Osteoblast (primary cell): Measurements from ENCODE around the gene ZMIZ1. TPM values are rescaled to one million over a fixed set of nuclear protein-coding genes. Genes with fewer than 3 reads are reported as not detected.
A peak's percentile ranks its signal among the peaks of the same experiment; 100 is the strongest.

Experiments
- DNase-seq: peaks from one replicate; pipeline ENCODE4 v3.0.0; 2011; ENCODE audit warnings: low spot score, mixed read lengths; ENCODE audit not compliant: insufficient read length; ENCODE audit errors: missing footprints
- H2AFZ ChIP-seq: 2 replicates; pipeline ENCODE4 v1.6.0; 2011; ENCODE audit warnings: mild to moderate bottlenecking, low read length
- H3K27ac ChIP-seq: 2 replicates; pipeline ENCODE4 v1.5.1; 2011; ENCODE audit warnings: mild to moderate bottlenecking, low read depth, low read length, moderate library complexity
- H3K27me3 ChIP-seq: 2 replicates; pipeline ENCODE4 v1.6.0; 2012; ENCODE audit warnings: mild to moderate bottlenecking, control low read depth, inconsistent platforms, low read length, moderate library complexity; ENCODE audit not compliant: insufficient read depth
- H3K36me3 ChIP-seq: 2 replicates; pipeline ENCODE4 v1.5.1; 2011; ENCODE audit warnings: mild to moderate bottlenecking, low read length, control low read depth, moderate library complexity; ENCODE audit not compliant: insufficient read depth
- H3K4me1 ChIP-seq: 2 replicates; pipeline ENCODE4 v1.5.1; 2011; ENCODE audit warnings: mild to moderate bottlenecking, low read length, control low read depth, moderate library complexity; ENCODE audit not compliant: insufficient read depth
- H3K4me2 ChIP-seq: 2 replicates; pipeline ENCODE4 v1.6.0; 2011; ENCODE audit warnings: mild to moderate bottlenecking, low read length; ENCODE audit not compliant: insufficient read depth
- H3K4me3 ChIP-seq: fragments of 200-600 bp; sonication (generic); 3 replicates; pipeline ENCODE4 v1.5.1; 2012; ENCODE audit warnings: mild to moderate bottlenecking, low read length, inconsistent platforms; ENCODE audit not compliant: insufficient read depth
- H3K79me2 ChIP-seq: 2 replicates; pipeline ENCODE4 v1.6.0; 2012; ENCODE audit warnings: mild to moderate bottlenecking, low read length, control low read depth, inconsistent platforms; ENCODE audit not compliant: insufficient read depth
- H3K9me3 ChIP-seq: 2 replicates; pipeline ENCODE4 v1.5.1; 2011; ENCODE audit warnings: low read depth, low read length, control low read depth
- H4K20me1 ChIP-seq: 2 replicates; pipeline ENCODE4 v1.6.0; 2012; ENCODE audit warnings: mild to moderate bottlenecking, low read length, control low read depth; ENCODE audit not compliant: insufficient read depth
- total RNA-seq: library from RNA; depleted of rRNA; stranded (reverse); fragments of >200 nt; gene quantifications from 2 replicates; pipeline ENCODE4 v1.2.3, GENCODE V29; 2012
- TF ChIP-seq, protein P1 (sequence below): IDR thresholded peaks from 2 replicates; pipeline ENCODE4 v1.5.1; 2011; ENCODE audit warnings: mild to moderate bottlenecking, low read depth, low read length, moderate library complexity; ENCODE audit errors: extremely low read depth

Gene ZMIZ1
- total RNA-seq, 1 donor = 40.9 TPM

DNA sequence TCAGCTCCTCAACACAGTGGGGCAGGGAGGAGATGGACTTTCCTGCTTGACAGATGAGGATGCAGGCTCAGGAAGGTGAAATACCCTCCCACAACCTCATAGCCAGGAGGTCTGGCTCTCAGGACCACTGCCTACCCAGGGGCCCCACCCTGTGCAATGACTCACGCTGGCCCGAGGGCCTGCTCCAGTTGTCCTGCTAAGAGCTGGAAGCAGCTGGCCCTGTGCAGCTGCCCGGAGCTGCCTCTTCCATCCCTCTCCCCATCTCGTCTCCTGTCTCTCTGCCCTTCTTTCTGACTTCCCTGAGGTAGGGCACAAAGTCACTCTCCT is 123.9 kb downstream of the ZMIZ1 start:
- H3K36me3 ChIP-seq = peaks cover 36% of the 10 kb centered on the region
- no peaks in the 10 kb centered on the region for H3K9me3 ChIP-seq
- peaks cover 47% of the 10 kb centered on the region for H4K20me1 ChIP-seq
- peak overlapping the region; percentile 14 for H3K27ac ChIP-seq
- peaks cover 54% of the 10 kb centered on the region for H3K4me1 ChIP-seq
- peaks cover 71% of the 10 kb centered on the region for H3K79me2 ChIP-seq
- peak; percentile 94 for DNase-seq
- H3K27me3 ChIP-seq = no peaks in the 10 kb centered on the region
- H3K4me3 ChIP-seq = no peak overlapping the region
- H2AFZ ChIP-seq = no peak overlapping the region
- TF ChIP-seq, protein P1, sequence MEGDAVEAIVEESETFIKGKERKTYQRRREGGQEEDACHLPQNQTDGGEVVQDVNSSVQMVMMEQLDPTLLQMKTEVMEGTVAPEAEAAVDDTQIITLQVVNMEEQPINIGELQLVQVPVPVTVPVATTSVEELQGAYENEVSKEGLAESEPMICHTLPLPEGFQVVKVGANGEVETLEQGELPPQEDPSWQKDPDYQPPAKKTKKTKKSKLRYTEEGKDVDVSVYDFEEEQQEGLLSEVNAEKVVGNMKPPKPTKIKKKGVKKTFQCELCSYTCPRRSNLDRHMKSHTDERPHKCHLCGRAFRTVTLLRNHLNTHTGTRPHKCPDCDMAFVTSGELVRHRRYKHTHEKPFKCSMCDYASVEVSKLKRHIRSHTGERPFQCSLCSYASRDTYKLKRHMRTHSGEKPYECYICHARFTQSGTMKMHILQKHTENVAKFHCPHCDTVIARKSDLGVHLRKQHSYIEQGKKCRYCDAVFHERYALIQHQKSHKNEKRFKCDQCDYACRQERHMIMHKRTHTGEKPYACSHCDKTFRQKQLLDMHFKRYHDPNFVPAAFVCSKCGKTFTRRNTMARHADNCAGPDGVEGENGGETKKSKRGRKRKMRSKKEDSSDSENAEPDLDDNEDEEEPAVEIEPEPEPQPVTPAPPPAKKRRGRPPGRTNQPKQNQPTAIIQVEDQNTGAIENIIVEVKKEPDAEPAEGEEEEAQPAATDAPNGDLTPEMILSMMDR = no peak
- no peak overlapping the region for H3K4me2 ChIP-seq

DNA sequence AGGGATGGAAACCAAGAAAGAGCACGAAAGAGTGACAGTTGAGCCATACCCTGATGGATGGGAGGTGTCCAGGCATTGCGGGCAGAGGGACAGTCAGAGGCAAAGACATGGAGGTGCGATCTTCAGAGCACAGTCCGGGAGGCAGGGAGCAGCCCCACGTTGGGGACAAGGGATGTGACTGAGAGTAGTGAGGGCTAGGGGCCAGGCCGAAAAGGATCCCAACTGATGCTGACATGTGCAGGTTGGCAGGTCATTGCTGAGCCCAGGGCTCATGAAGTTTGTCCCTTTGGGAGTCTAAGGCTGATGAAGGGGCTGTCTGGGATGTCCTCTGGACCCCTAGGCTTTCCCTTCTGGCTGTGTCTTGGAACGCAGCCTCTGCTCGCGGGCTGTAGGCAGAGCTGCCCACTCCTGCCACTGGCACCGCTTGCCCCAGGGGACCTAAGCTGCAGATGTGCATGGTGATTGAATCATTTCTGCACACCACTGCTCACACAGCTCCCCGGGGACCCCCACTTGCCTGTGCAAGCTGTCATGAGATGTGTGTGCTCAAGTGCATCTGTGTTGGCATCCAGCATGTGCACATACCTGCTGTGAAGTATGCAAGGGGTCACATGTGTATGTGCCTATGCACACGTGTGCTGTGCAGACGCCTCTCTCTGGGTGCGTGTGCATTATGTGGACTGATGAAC is 125.1 kb downstream of the ZMIZ1 start:
- DNase-seq = peak; percentile 56
- no peak overlapping the region for H2AFZ ChIP-seq
- peaks cover 52% of the 10 kb centered on the region for H4K20me1 ChIP-seq
- no peaks in the 10 kb centered on the region for H3K9me3 ChIP-seq
- peaks cover 54% of the 10 kb centered on the region for H3K4me1 ChIP-seq
- TF ChIP-seq, protein P1 = no peak
- H3K27ac ChIP-seq = no peak overlapping the region
- H3K4me3 ChIP-seq = no peak overlapping the region
- peaks cover 31% of the 10 kb centered on the region for H3K36me3 ChIP-seq
- H3K27me3 ChIP-seq = no peaks in the 10 kb centered on the region
- peaks cover 76% of the 10 kb centered on the region for H3K79me2 ChIP-seq
- no peak overlapping the region for H3K4me2 ChIP-seq

DNA sequence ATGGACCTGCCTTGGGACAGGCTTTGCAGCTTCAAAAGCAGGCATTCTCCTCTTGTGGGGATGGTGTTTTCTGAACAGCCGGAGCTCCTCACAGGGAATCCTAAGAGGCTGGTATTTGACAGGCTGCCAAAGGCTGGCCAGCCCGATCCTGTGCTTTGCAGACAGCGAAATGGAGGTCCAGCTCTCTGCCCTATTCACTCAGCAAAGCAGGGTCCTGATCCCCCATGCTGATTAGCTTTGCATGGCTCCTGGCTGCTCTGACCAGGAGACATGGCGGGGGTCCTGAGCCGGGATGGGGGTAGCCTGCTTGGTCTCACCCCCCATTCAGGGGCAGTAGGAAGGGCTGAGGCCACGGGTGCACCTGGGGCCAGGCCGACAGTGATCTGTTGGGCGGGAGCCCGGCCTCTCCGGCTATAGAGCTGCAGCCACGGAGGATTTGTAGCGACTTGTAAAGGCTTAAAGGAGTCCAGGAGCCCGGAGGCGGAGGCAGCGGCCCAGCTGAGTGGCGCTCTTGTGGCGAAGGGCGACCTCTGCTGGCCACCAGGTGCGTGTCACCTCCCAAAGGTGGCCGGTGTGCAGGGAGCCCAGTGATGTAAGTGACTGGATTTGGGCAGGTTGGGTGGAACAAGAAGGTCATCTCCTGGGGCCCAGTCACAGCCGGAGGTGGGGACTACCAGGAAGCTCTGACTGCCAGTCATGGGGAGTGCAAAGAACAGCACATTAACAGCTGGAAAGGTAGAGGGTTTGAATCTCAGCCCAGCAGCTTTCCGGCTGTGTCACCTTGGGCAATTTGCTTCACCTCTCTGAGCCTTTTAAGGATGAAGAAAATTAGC is 126.5 kb downstream of the ZMIZ1 start:
- Histone ChIP-seq H3K79me2 (peaks cover 76% of the 10 kb centered on the region), H3K27ac (no peak overlapping the region), H2AFZ (no peak overlapping the region), H3K27me3 (no peaks in the 10 kb centered on the region), H3K4me2 (no peak overlapping the region), H3K36me3 (peaks cover 36% of the 10 kb centered on the region), H3K4me1 (peaks cover 41% of the 10 kb centered on the region), H3K4me3 (no peak overlapping the region), H4K20me1 (peaks cover 58% of the 10 kb centered on the region), H3K9me3 (no peaks in the 10 kb centered on the region)
- TF ChIP-seq, protein P1 = peak; percentile 81
- peak; percentile 96 for DNase-seq
